K562 (cell line): ENCODE measurements around the gene DUSP10. TPM values are rescaled to one million over a fixed set of nuclear protein-coding genes. Genes with fewer than 3 reads are reported as not detected.
A peak's percentile ranks its signal among the peaks of the same experiment; 100 is the strongest.

Source experiments
- ATAC-seq: fragments of 200-7000 bp; cut with Tn5 transposase; 3 replicates; pipeline ENCODE4 v1.9.1; 2020; ENCODE audit warnings: moderate library complexity
- BruUV-seq: library from RNA; stranded (reverse); fragments of 400-500 nt; replicated peaks from 2 replicates; lab custom pipeline; 2021; lab: Mats Ljungman, UMichigan
- CTCF ChIA-PET: fragments of 300-600 bp; formaldehyde crosslinking; extraction: SDS; loops from one replicate; lab custom pipeline; 2021; ENCODE audit warnings: low intra/inter-chr PET ratio; lab: Yijun Ruan, JAX
- POLR2A ChIA-PET: fragments of 300-600, 350-650 bp; sonication (Branson Sonifier 250); formaldehyde crosslinking; extraction: SDS; loops from one replicate; lab custom pipeline; 2021; ENCODE audit warnings: antibody characterized with exemption, inconsistent platforms; lab: Yijun Ruan, JAX
- DNase-seq, 4 experiments: peaks; one replicate each; pipeline versions ENCODE4 v3.0.0 to v3.0.0-alpha.2; 2011 to 2018; ENCODE audit warnings: low spot score in 3 of 4, mixed read lengths in 3 of 4; ENCODE audit errors: extremely low read depth in 1 of 4
- FAIRE-seq: peaks from 2 replicates; lab custom pipeline; 2011; peaks lifted over from hg19 to GRCh38; lab: Jason Lieb, UNC
- H2AFZ ChIP-seq: 2 replicates; pipeline ENCODE4 v1.6.0; 2011; ENCODE audit warnings: low read depth, low read length, control low read depth, inconsistent platforms
- H3K27ac ChIP-seq: fragments of 200-600 bp; 3 replicates; pipeline ENCODE4 v1.8.0; 2011; ENCODE audit warnings: low read depth, mild to moderate bottlenecking, control low read depth, inconsistent platforms, low read length, moderate library complexity, mixed read lengths; ENCODE audit errors: extremely low read depth
- H3K27me3 ChIP-seq, 2 experiments: fragments of 300-600 bp in 1 of 2; 2 replicates in 1 of 2; 3 replicates in 1 of 2; pipeline versions ENCODE4 v1.6.0 to v1.8.0; 2011; ENCODE audit warnings: inconsistent platforms in 2 of 2, low read length in 2 of 2, mild to moderate bottlenecking in 1 of 2, mixed read lengths in 1 of 2, moderate library complexity in 1 of 2; ENCODE audit not compliant: control insufficient read depth in 2 of 2, insufficient read depth in 2 of 2
- H3K36me3 ChIP-seq: fragments of 300-600 bp; 3 replicates; pipeline ENCODE4 v1.8.0; 2011; ENCODE audit warnings: mild to moderate bottlenecking, low read length, inconsistent platforms; ENCODE audit not compliant: control insufficient read depth, insufficient read depth
- H3K4me1 ChIP-seq, 2 experiments: fragments of 200-600 bp in 1 of 2; replicated peaks in 1 of 2; 2 replicates in 1 of 2; 3 replicates in 1 of 2; pipeline versions ENCODE4 v1.5.1 to v1.8.0; 2011; ENCODE audit warnings: inconsistent platforms in 2 of 2, low read length in 2 of 2, mild to moderate bottlenecking in 1 of 2, mixed read lengths in 1 of 2, moderate library complexity in 1 of 2; ENCODE audit not compliant: control insufficient read depth in 2 of 2, insufficient read depth in 2 of 2
- H3K4me2 ChIP-seq: 2 replicates; pipeline ENCODE4 v1.6.1; 2011; ENCODE audit warnings: low read length, control low read depth, inconsistent platforms, mixed read lengths; ENCODE audit not compliant: insufficient read depth
- H3K4me3 ChIP-seq: fragments of 200-600 bp; sonication (generic), shearing (Covaris generic); 2 replicates; pipeline ENCODE4 v1.5.1; 2016; ENCODE audit warnings: control low read depth, inconsistent platforms
- H3K79me2 ChIP-seq: fragments of 200-600 bp; 3 replicates; pipeline ENCODE4 v1.8.0; 2011; ENCODE audit warnings: low read length, inconsistent platforms; ENCODE audit not compliant: control insufficient read depth, insufficient read depth
- H3K9ac ChIP-seq, 2 experiments: 2 replicates each; pipeline versions ENCODE4 v1.6.0 to v1.6.1; 2011; ENCODE audit warnings: low read depth in 2 of 2, low read length in 2 of 2, control low read depth in 1 of 2, inconsistent platforms in 1 of 2, mild to moderate bottlenecking in 1 of 2, mixed read lengths in 1 of 2; ENCODE audit not compliant: insufficient read depth in 1 of 2
- H3K9me1 ChIP-seq: one replicate; pipeline ENCODE4 v1.6.0; 2011; ENCODE audit warnings: inconsistent platforms, mild to moderate bottlenecking, low read length, moderate library complexity; ENCODE audit not compliant: control insufficient read depth, insufficient read depth
- H3K9me3 ChIP-seq: replicated peaks from 2 replicates; pipeline ENCODE4 v1.5.1; 2011; ENCODE audit warnings: low read depth, low read length, inconsistent platforms; ENCODE audit not compliant: control insufficient read depth, insufficient read depth
- H4K20me1 ChIP-seq: replicated peaks from 2 replicates; pipeline ENCODE4 v1.6.1; 2011; ENCODE audit warnings: low read length, inconsistent platforms, mixed read lengths; ENCODE audit not compliant: control insufficient read depth, insufficient read depth
- FOXP1 ChIP-seq: sonication (generic); formaldehyde crosslinking; IDR thresholded peaks from 2 replicates; pipeline ENCODE4 v1.8.0; 2022; ENCODE audit warnings: mild to moderate bottlenecking, missing genetic modification reagents
- GATAD2A ChIP-seq: fragments of 450-650 bp; IDR thresholded peaks from 2 replicates; pipeline ENCODE4 v1.6.1; 2017
- GATAD2B ChIP-seq: fragments of 450-650 bp; IDR thresholded peaks from 2 replicates; pipeline ENCODE4 v1.6.1; 2017; ENCODE audit warnings: mild to moderate bottlenecking, borderline replicate concordance
- ILF3 ChIP-seq: fragments of 450-650 bp; IDR thresholded peaks from 2 replicates; pipeline ENCODE4 v1.6.1; 2018; ENCODE audit warnings: antibody characterized with exemption, mild to moderate bottlenecking, moderate library complexity, borderline replicate concordance
- NR2C2 ChIP-seq, 2 experiments: fragments of 200-800 bp in 1 of 2; sonication (Bioruptor generic) in 1 of 2; sonication (generic) in 1 of 2; formaldehyde crosslinking in 1 of 2; IDR thresholded peaks; 2 replicates each; pipeline versions ENCODE4 v1.6.1 to v1.8.0; 2016 to 2022; ENCODE audit warnings: mild to moderate bottlenecking in 1 of 2, missing compliant biosample characterization in 1 of 2, missing genetic modification characterization in 1 of 2, missing genetic modification reagents in 1 of 2
- RBM25 ChIP-seq: fragments of 200-400 bp; formaldehyde crosslinking; IDR thresholded peaks from 2 replicates; pipeline ENCODE4 v1.6.1; 2018; ENCODE audit warnings: low read length, low read depth, moderate library complexity; ENCODE audit not compliant: severe bottlenecking
- SMAD1 ChIP-seq: fragments of 150-350 bp; IDR thresholded peaks from 2 replicates; pipeline ENCODE4 v1.6.1; 2014; ENCODE audit warnings: low read length, low read depth; ENCODE audit not compliant: partially characterized antibody
- TCF7L2 ChIP-seq: fragments of 150-350 bp; IDR thresholded peaks from 2 replicates; pipeline ENCODE4 v1.6.1; 2016; ENCODE audit warnings: low read depth, mild to moderate bottlenecking, low read length, moderate library complexity
- ZFP1 ChIP-seq: fragments of 450-650 bp; formaldehyde crosslinking; IDR thresholded peaks from 2 replicates; pipeline ENCODE4 v1.4.0; 2020; ENCODE audit warnings: mild to moderate bottlenecking, mixed read lengths
- ZNF121 ChIP-seq: sonication (generic); formaldehyde crosslinking; conservative IDR thresholded peaks from 2 replicates; pipeline ENCODE4 v1.8.0; 2022; ENCODE audit warnings: missing genetic modification reagents
- ZNF24 ChIP-seq: fragments of 450-650 bp; IDR thresholded peaks from 2 replicates; pipeline ENCODE4 v1.6.1; 2016
- WGBS: fragments of 100-300 bp; shearing (Covaris generic); methylation state at CpG from one replicate; pipeline ENCODE4 v1.1.6; 2016; ENCODE audit warnings: low coverage, mixed read lengths; ENCODE audit not compliant: insufficient coverage; ENCODE audit errors: missing lambda C conversion rate; 5-methylcytosine and 5-hydroxymethylcytosine counted together
- in situ Hi-C: fragments of 300-500 bp; cut with MboI; formaldehyde crosslinking; loops from 4 replicates; pipeline ENCODE4 v1.15.0; 2018; ENCODE audit warnings: inconsistent platforms, mixed read lengths
- intact Hi-C: fragments of 100-400 bp; cut with micrococcal nuclease; formaldehyde crosslinking; loops from 2 replicates; pipeline ENCODE4 v1.14.2; 2022
- polyA plus RNA-seq, 8 experiments: library from polyadenylated mRNA; depleted of rRNA in 4 of 8; stranded (reverse) in 5 of 8; unstranded in 3 of 8; fragments of >200 nt; fragmentation: Nextera tagmentation in 2 of 8; fragmentation: Illumina TruSeq in 1 of 8; extraction: Ambion mirVana in 2 of 8; extraction: Trizol in 1 of 8; gene quantifications; 2 replicates each; pipeline versions ENCODE4 v1.2.1 to v1.2.3, GENCODE V29; 2011 to 2014; ENCODE audit warnings: inconsistent platforms in 1 of 8, missing spikeins in 1 of 8
- total RNA-seq, 7 experiments: library from RNA; depleted of rRNA in 6 of 7; stranded (reverse); fragments of >200 nt in 6 of 7; fragmentation: Illumina TruSeq in 2 of 7; extraction: Trizol in 2 of 7; gene quantifications; 2 replicates each; pipeline versions ENCODE4 v1.2.1 to v1.2.3, GENCODE V29; 2011 to 2021; ENCODE audit warnings: low replicate concordance in 1 of 7
- TF ChIP-seq, protein P1 (sequence below): fragments of 250-450 bp; sonication (Bioruptor Pico); IDR thresholded peaks from 2 replicates; pipeline ENCODE4 v1.5.0; 2021
- TF ChIP-seq, protein P2 (sequence below), 2 experiments: IDR thresholded peaks in 1 of 2; conservative IDR thresholded peaks in 1 of 2; 2 replicates each; pipeline ENCODE4 v1.6.1; 2016; ENCODE audit warnings: low read depth in 2 of 2, mild to moderate bottlenecking in 1 of 2, missing compliant biosample characterization in 1 of 2, missing genetic modification characterization in 1 of 2, moderate library complexity in 1 of 2

DUSP10 gene
- total and polyA plus RNA-seq, 9 of the 15 experiments (the other 6 are each of a cell fraction or from before 2014, with no cell fraction given): 1.7 to 8.3 (median 6.1) TPM

DNA sequence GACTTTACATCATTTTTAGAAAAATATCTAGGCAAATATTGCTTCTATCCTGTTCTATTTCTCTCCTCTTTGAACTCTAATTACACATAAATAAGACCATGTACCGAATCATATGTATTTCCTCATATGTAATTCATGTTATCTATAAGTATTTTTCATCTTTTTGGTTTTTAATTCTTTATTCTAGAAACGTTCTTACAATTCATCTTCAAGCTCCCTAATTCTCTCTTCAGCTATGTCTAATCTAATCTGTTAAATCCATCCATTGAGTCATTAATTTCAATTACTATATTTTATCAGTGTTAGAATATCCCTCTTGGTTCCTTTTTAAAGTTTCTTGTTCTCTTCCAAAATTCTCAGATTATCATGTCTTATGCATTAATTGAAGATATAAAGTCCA, 61.8 kb downstream of the DUSP10 start:
- no peak overlapping the region for H3K4me2 ChIP-seq
- no peak overlapping the region for H3K27ac ChIP-seq
- no peaks in the 10 kb centered on the region for H3K9me3 ChIP-seq
- POLR2A ChIA-PET: no interaction called here
- no peaks in the 10 kb centered on the region for H3K27me3 ChIP-seq
- no TSS peak for BruUV-seq
- peak; percentile 57 for TF ChIP-seq RBM25
- TF ChIP-seq ZFP1 (CRISPR knock-in tag): no peak
- H3K36me3 ChIP-seq: no peaks in the 10 kb centered on the region
- CTCF ChIA-PET: no interaction called here
- H2AFZ ChIP-seq: no peak overlapping the region
- H4K20me1 ChIP-seq: no peaks in the 10 kb centered on the region
- H3K9ac ChIP-seq: no peak overlapping the region
- in situ Hi-C loops: no loop called here
- no peak overlapping the region for H3K4me3 ChIP-seq
- DNase-seq (no peak), FAIRE-seq (peak; percentile 40), ATAC-seq (no peak)
- 2% methylated on average over 2 of the region's 2 CpGs for whole genome bisulfite sequencing
- intact Hi-C loops: no loop called here
- no peaks in the 10 kb centered on the region; a peak in 1 of 5 replicates for H3K4me1 ChIP-seq
- H3K9me1 ChIP-seq: no peaks in the 10 kb centered on the region
- no peaks in the 10 kb centered on the region for H3K79me2 ChIP-seq

DNA sequence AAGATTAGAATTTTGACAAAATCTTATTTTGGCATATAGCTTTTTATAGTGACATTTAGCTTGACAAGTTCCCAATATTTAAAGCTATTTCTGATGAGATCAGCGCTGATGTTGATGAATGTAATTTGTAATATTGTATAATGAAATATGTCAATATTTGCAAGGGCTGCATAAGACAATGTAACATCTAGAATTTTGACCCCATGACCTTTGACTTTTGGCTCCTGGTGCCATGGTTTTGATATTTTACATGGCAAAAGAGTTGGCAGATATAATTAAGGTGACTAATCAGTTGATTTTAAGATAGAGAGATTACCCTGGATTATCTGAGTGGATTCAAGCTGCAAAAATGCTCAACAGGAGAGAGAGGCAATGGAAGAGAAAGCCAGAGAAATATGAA, 63.9 kb downstream of the DUSP10 start:
- no peak overlapping the region for H3K9ac ChIP-seq
- no peaks in the 10 kb centered on the region for H3K79me2 ChIP-seq
- no peaks in the 10 kb centered on the region; a peak in 1 of 5 replicates for H3K4me1 ChIP-seq
- no peak overlapping the region for H3K4me3 ChIP-seq
- WGBS: 5% methylated on average over 1 of the region's 1 CpG
- in situ Hi-C loops (no loop called here), intact Hi-C loops (no loop called here)
- H3K9me3 ChIP-seq: no peaks in the 10 kb centered on the region
- no peak overlapping the region for H3K4me2 ChIP-seq
- DNase-seq: no peak
- no peak for ATAC-seq
- ChIA-PET CTCF (no interaction called here), POLR2A (interaction anchor here (1.3 kb wide), 1 partner anchor 64 kb away, joined by 3 read pairs; the partner anchor contains the start of gene DUSP10)
- H2AFZ ChIP-seq: no peak overlapping the region
- FAIRE-seq: no peak
- no peaks in the 10 kb centered on the region for H3K9me1 ChIP-seq
- BruUV-seq: no TSS peak
- H4K20me1 ChIP-seq: no peaks in the 10 kb centered on the region
- no peaks in the 10 kb centered on the region for H3K27me3 ChIP-seq
- no peak overlapping the region for H3K27ac ChIP-seq
- H3K36me3 ChIP-seq: no peaks in the 10 kb centered on the region
- TF ChIP-seq, protein P1, sequence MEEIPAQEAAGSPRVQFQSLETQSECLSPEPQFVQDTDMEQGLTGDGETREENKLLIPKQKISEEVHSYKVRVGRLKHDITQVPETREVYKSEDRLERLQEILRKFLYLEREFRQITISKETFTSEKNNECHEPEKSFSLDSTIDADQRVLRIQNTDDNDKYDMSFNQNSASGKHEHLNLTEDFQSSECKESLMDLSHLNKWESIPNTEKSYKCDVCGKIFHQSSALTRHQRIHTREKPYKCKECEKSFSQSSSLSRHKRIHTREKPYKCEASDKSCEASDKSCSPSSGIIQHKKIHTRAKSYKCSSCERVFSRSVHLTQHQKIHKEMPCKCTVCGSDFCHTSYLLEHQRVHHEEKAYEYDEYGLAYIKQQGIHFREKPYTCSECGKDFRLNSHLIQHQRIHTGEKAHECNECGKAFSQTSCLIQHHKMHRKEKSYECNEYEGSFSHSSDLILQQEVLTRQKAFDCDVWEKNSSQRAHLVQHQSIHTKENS (CRISPR knock-in tag): no peak
- TF ChIP-seq FOXP1 (no peak), GATAD2B (no peak), GATAD2A (no peak), ZNF121 (no peak), SMAD1 (no peak), ILF3 (no peak), NR2C2 (CRISPR knock-in tag; IDR thresholded peaks at IDR 0.05) (no peak), NR2C2 (tag; IDR thresholded peaks at IDR 0.05) (peak; percentile 69), ZNF24 (no peak), TCF7L2 (no peak)
- TF ChIP-seq, protein P2, sequence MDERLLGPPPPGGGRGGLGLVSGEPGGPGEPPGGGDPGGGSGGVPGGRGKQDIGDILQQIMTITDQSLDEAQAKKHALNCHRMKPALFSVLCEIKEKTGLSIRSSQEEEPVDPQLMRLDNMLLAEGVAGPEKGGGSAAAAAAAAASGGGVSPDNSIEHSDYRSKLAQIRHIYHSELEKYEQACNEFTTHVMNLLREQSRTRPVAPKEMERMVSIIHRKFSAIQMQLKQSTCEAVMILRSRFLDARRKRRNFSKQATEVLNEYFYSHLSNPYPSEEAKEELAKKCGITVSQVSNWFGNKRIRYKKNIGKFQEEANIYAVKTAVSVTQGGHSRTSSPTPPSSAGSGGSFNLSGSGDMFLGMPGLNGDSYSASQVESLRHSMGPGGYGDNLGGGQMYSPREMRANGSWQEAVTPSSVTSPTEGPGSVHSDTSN (CRISPR knock-in tag; IDR thresholded peaks at IDR 0.05; ENCODE audit: low read depth): no peak
- TF ChIP-seq, protein P2 (tag; conservative IDR thresholded peaks at IDR 0.05; ENCODE audit: low read depth): no peak
